ENCODE measurements around the gene IL22.

IL22 gene

GRCh38 chr12:68227356-68227755 is 26.0 kb downstream of the IL22 start:
- no peaks in the 10 kb centered on the region for H3K4me1 ChIP-seq (ENCODE audit: control insufficient read depth in 2 of 2, insufficient read depth in 1 of 2, low read depth in 1 of 2, low read length in 2 of 2)
- no peaks in the 10 kb centered on the region for H3K9me3 ChIP-seq (replicated peaks in 1 of 2; ENCODE audit: control insufficient read depth in 2 of 2, insufficient read depth in 1 of 2, low read depth in 1 of 2, low read length in 2 of 2)
- no peaks in the 10 kb centered on the region for H3K36me3 ChIP-seq (replicated peaks in 1 of 2; ENCODE audit: control insufficient read depth in 2 of 2, insufficient read depth in 2 of 2, low read length in 2 of 2)
- H4K8ac ChIP-seq (ENCODE audit: low read depth, low read length), result no peak overlapping the region
- H3K23ac ChIP-seq (ENCODE audit: low read depth, low read length, poor library complexity), result no peak overlapping the region
- no peak overlapping the region for H3K4me2 ChIP-seq (ENCODE audit: insufficient read depth, low read length, poor library complexity, severe bottlenecking)
- no peak overlapping the region for H3K27ac ChIP-seq (replicated peaks; ENCODE audit: low read length)
- no peak for DNase-seq (ENCODE audit: low spot score)
- H3K27me3 ChIP-seq (ENCODE audit: control insufficient read depth in 3 of 3, insufficient read depth in 3 of 3, low read depth in 1 of 3, low read length in 3 of 3), result peaks cover 0 to 13% (median 0%) of the 10 kb centered on the region in 3 experiments
- H2BK12ac ChIP-seq (ENCODE audit: low read length), result no peak overlapping the region
- no peak overlapping the region for H3K9ac ChIP-seq (ENCODE audit: low read depth, low read length, poor library complexity)
- H2AFZ ChIP-seq (ENCODE audit: low read length), result no peak overlapping the region
- H2AK5ac ChIP-seq (ENCODE audit: low read depth, low read length), result no peak overlapping the region
- H3K14ac ChIP-seq (ENCODE audit: low read length), result no peak overlapping the region
- H3K4me3 ChIP-seq (ENCODE audit: low read length in 2 of 2), result no peak overlapping the region
- no peak overlapping the region for H3K4ac ChIP-seq (ENCODE audit: low read length)
- H4K91ac ChIP-seq (ENCODE audit: low read depth, low read length, poor library complexity), result no peak overlapping the region
- no peak overlapping the region for H2BK120ac ChIP-seq (ENCODE audit: low read depth, low read length)
- no peak overlapping the region for H2BK15ac ChIP-seq (ENCODE audit: low read length)
- no peak overlapping the region for H2BK5ac ChIP-seq (ENCODE audit: low read length)
- WGBS, 2 donors (ENCODE audit: extremely low coverage in 2 of 2, insufficient read length in 2 of 2, insufficient replicate concordance in 1 of 2), result no CpG with 5 or more reads among the region's 3 CpGs
- no peak overlapping the region for H3K18ac ChIP-seq (ENCODE audit: low read length)
- H3K79me1 ChIP-seq (ENCODE audit: low read depth, low read length), result no peaks in the 10 kb centered on the region

DNA sequence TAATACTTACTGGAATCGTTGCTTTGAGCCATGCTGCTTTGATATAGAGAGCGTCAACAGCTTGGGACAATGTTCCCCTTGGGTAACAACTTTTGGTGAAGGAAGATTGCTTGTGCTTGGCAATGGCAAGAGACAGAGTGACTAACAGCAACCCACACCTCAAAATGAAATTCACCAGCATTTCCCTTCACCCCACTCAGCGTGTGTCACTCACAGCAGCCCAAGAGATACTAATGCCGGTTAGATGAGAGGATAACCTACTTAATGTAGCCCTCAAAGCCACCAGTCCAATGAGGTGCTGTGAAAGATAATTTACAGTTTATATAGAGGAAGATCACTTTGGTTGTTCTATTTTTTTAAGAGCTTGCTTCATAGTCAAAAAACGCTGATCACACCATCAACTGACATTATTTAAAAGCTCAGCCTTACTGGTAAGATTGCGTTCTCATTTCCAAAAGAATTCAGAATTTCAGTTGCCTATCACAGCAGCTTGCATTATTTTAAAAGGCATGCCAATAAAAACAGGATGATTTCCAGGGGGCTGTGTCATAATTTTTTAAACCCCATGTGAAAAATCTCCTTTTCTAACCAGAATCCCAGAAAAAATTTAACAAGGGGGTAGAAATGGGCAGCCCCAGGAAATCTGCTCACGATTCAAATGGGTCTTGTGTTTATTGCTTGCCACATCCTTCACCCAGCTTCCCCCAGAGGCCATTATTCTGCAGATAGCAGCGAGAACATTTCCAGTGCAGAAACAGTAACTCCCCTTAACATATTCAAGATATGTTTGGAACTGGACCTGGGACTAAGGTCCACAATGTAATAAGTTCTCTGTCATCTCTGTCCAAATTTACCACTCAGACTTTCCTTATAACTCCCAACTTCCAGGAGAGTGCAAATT is 27.6 kb downstream of the IL22 start, which contains the start of gene IL26:
IL26 (minus strand) TSS at position 235 of the 901 bp plus-strand sequence; CDS start at position 181, 54 bp downstream.
- H3K4me1 ChIP-seq (ENCODE audit: control insufficient read depth in 2 of 2, insufficient read depth in 1 of 2, low read depth in 1 of 2, low read length in 2 of 2), result no peaks in the 10 kb centered on the region
- H3K27ac ChIP-seq (replicated peaks; ENCODE audit: low read length), result no peak within 1 kb of the TSS
- H2AFZ ChIP-seq (ENCODE audit: low read length), result no peak within 1 kb of the TSS
- H3K9ac ChIP-seq (ENCODE audit: low read depth, low read length, poor library complexity), result no peak within 1 kb of the TSS
- DNase-seq (ENCODE audit: low spot score), result no peak
- H2BK15ac ChIP-seq (ENCODE audit: low read length), result no peak within 1 kb of the TSS
- no peak within 1 kb of the TSS for H4K8ac ChIP-seq (ENCODE audit: low read depth, low read length)
- no peak within 1 kb of the TSS for H2BK5ac ChIP-seq (ENCODE audit: low read length)
- no peak within 1 kb of the TSS for H3K4me2 ChIP-seq (ENCODE audit: insufficient read depth, low read length, poor library complexity, severe bottlenecking)
- H2AK5ac ChIP-seq (ENCODE audit: low read depth, low read length), result no peak within 1 kb of the TSS
- H3K4ac ChIP-seq (ENCODE audit: low read length), result no peak within 1 kb of the TSS
- H3K79me1 ChIP-seq (ENCODE audit: low read depth, low read length), result no peaks in the 10 kb centered on the region
- no peaks in the 10 kb centered on the region for H3K36me3 ChIP-seq (replicated peaks in 1 of 2; ENCODE audit: control insufficient read depth in 2 of 2, insufficient read depth in 2 of 2, low read length in 2 of 2)
- no peak within 1 kb of the TSS for H2BK120ac ChIP-seq (ENCODE audit: low read depth, low read length)
- H3K14ac ChIP-seq (ENCODE audit: low read length), result no peak within 1 kb of the TSS
- peaks cover 0 to 5% (median 0%) of the 10 kb centered on the region in 3 experiments for H3K27me3 ChIP-seq (ENCODE audit: control insufficient read depth in 3 of 3, insufficient read depth in 3 of 3, low read depth in 1 of 3, low read length in 3 of 3)
- no peaks in the 10 kb centered on the region for H3K9me3 ChIP-seq (replicated peaks in 1 of 2; ENCODE audit: control insufficient read depth in 2 of 2, insufficient read depth in 1 of 2, low read depth in 1 of 2, low read length in 2 of 2)
- H4K91ac ChIP-seq (ENCODE audit: low read depth, low read length, poor library complexity), result no peak within 1 kb of the TSS
- no peak within 1 kb of the TSS for H3K23ac ChIP-seq (ENCODE audit: low read depth, low read length, poor library complexity)
- no peak within 1 kb of the TSS for H3K4me3 ChIP-seq (ENCODE audit: low read length in 2 of 2)
- no peak within 1 kb of the TSS for H3K18ac ChIP-seq (ENCODE audit: low read length)
- no CpG with 5 or more reads among the region's 8 CpGs for whole genome bisulfite sequencing, 2 donors (ENCODE audit: extremely low coverage in 2 of 2, insufficient read length in 2 of 2, insufficient replicate concordance in 1 of 2)
- H2BK12ac ChIP-seq (ENCODE audit: low read length), result no peak within 1 kb of the TSS

GRCh38 chr12:68224613-68225285 is 28.7 kb downstream of the IL22 start:
- Histone ChIP-seq H2BK15ac (ENCODE audit: low read length) (no peak overlapping the region), H3K9ac (ENCODE audit: low read depth, low read length, poor library complexity) (no peak overlapping the region), H3K36me3 (replicated peaks in 1 of 2; ENCODE audit: control insufficient read depth in 2 of 2, insufficient read depth in 2 of 2, low read length in 2 of 2) (no peaks in the 10 kb centered on the region), H3K79me1 (ENCODE audit: low read depth, low read length) (no peaks in the 10 kb centered on the region), H3K27ac (replicated peaks; ENCODE audit: low read length) (no peak overlapping the region), H4K91ac (ENCODE audit: low read depth, low read length, poor library complexity) (no peak overlapping the region), H2AFZ (ENCODE audit: low read length) (no peak overlapping the region), H3K4ac (ENCODE audit: low read length) (no peak overlapping the region), H4K8ac (ENCODE audit: low read depth, low read length) (no peak overlapping the region), H3K14ac (ENCODE audit: low read length) (no peak overlapping the region), H3K27me3 (ENCODE audit: control insufficient read depth in 3 of 3, insufficient read depth in 3 of 3, low read depth in 1 of 3, low read length in 3 of 3) (peaks cover 0 to 5% (median 0%) of the 10 kb centered on the region in 3 experiments), H3K9me3 (replicated peaks in 1 of 2; ENCODE audit: control insufficient read depth in 2 of 2, insufficient read depth in 1 of 2, low read depth in 1 of 2, low read length in 2 of 2) (no peaks in the 10 kb centered on the region), H3K4me3 (ENCODE audit: low read length in 2 of 2) (no peak overlapping the region), H2AK5ac (ENCODE audit: low read depth, low read length) (no peak overlapping the region), H3K23ac (ENCODE audit: low read depth, low read length, poor library complexity) (no peak overlapping the region), H3K4me1 (ENCODE audit: control insufficient read depth in 2 of 2, insufficient read depth in 1 of 2, low read depth in 1 of 2, low read length in 2 of 2) (no peaks in the 10 kb centered on the region), H3K18ac (ENCODE audit: low read length) (no peak overlapping the region), H2BK12ac (ENCODE audit: low read length) (no peak overlapping the region), H2BK5ac (ENCODE audit: low read length) (no peak overlapping the region), H3K4me2 (ENCODE audit: insufficient read depth, low read length, poor library complexity, severe bottlenecking) (no peak overlapping the region), H2BK120ac (ENCODE audit: low read depth, low read length) (no peak overlapping the region)
- WGBS, 2 donors (ENCODE audit: extremely low coverage in 2 of 2, insufficient read length in 2 of 2, insufficient replicate concordance in 1 of 2), result no CpG with 5 or more reads among the region's 3 CpGs
- DNase-seq (ENCODE audit: low spot score), result no peak

Measured in neuronal stem cell (in vitro differentiated cells).